ENCODE data around the gene RHOC. TPM values are rescaled to one million over a fixed set of nuclear protein-coding genes. Genes with fewer than 3 reads are reported as not detected.

RHOC gene
- total RNA-seq, 1 experiment from 2014 or later: 68.9 TPM

- TF ChIP-seq, protein P1, sequence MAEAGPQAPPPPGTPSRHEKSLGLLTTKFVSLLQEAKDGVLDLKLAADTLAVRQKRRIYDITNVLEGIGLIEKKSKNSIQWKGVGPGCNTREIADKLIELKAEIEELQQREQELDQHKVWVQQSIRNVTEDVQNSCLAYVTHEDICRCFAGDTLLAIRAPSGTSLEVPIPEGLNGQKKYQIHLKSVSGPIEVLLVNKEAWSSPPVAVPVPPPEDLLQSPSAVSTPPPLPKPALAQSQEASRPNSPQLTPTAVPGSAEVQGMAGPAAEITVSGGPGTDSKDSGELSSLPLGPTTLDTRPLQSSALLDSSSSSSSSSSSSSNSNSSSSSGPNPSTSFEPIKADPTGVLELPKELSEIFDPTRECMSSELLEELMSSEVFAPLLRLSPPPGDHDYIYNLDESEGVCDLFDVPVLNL (CRISPR knock-in tag; IDR thresholded peaks at IDR 0.05; ENCODE audit: borderline replicate concordance, low read depth): no peak
- TF ChIP-seq CREM (CRISPR knock-in tag; IDR thresholded peaks at IDR 0.05): no peak
- TF ChIP-seq E2F5 (CRISPR knock-in tag; IDR thresholded peaks at IDR 0.05): peak; percentile 75
- no peak for TF ChIP-seq ZNF219 (CRISPR knock-in tag; IDR thresholded peaks at IDR 0.05; ENCODE audit: borderline replicate concordance)
- TF ChIP-seq NR1H2 (CRISPR knock-in tag; IDR thresholded peaks at IDR 0.05): no peak
- no peak for TF ChIP-seq HMGA2 (CRISPR knock-in tag; IDR thresholded peaks at IDR 0.05)
- no peak for TF ChIP-seq CBFB (CRISPR knock-in tag; IDR thresholded peaks at IDR 0.05; ENCODE audit: low read depth)
- peak; percentile 50; the same call in 1 of the 2 replicates for TF ChIP-seq FOXP1 (CRISPR knock-in tag; IDR thresholded peaks at IDR 0.05; ENCODE audit: borderline replicate concordance)
- 0 out of 2 replicates have a peak, but pooled peaks have one; percentile 25 for TF ChIP-seq KAT7 (CRISPR knock-in tag; IDR thresholded peaks at IDR 0.05; ENCODE audit: borderline replicate concordance)
- TF ChIP-seq RORB (CRISPR knock-in tag; IDR thresholded peaks at IDR 0.05): no peak
Observed at GRCh38 chr1:112674986-112675727, 31.8 kb downstream of the RHOC start (continued).

DNA sequence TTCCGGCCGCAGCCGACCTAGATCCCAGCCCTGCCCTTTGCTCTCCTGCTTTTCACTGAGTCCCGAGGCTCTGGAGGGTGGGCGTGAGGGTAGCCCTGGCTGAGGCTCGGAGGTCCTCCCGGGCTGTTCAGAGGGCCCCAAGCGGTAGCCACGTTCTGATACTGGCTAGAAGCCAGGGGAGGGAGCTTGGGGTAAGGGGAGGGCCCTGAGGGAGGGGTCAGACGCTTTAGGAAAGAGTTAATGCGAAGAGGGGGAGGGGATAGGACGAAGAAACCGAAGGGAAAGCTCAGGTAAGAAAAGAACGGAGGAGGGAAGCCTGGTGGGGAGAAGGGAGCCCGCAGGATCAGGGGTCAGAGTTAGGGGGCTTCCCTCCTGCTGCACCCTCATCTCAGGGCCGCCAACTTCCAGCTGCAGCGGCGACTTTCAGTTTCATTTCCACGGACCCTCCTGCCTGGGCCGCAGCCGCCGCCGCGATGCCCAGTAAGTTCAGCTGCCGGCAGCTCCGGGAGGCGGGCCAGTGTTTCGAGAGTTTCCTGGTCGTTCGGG is 32.4 kb downstream of the RHOC start, which contains the start of gene MOV10:
MOV10 (plus strand) TSS at position 220 of the 546 bp plus-strand sequence; CDS start at position 474, 254 bp downstream.
- ATAC-seq (peak; percentile 85), DNase-seq (ENCODE audit: low spot score) (peak; percentile 72)
- ChIA-PET CTCF (interaction anchor here (0.5 to 3.6 kb wide), 22 partner anchors 13 to 1129 kb away, joined by 3 to 23 read pairs (median 4); partner anchors contain the start of genes CAPZA1, LRIG2, PPM1J and SLC16A1), POLR2A (interaction anchor here (0.5 to 2.3 kb wide), 15 partner anchors 10 to 283 kb away, joined by 3 to 16 read pairs (median 4); partner anchors contain the start of genes PPM1J and ST7L)
- Mint-ChIP-seq H3K4me1 (peaks cover 68% of the 10 kb centered on the region), H3K27me3 (ENCODE audit: low read depth) (peaks cover 10% of the 10 kb centered on the region; the same call in 1 of the 2 replicates), H3K4me3 (peak within 1 kb of the TSS; percentile 89), H3K27ac (peak within 1 kb of the TSS; percentile 92), H3K36me3 (peaks cover 17% of the 10 kb centered on the region), H3K9me3 (no peaks in the 10 kb centered on the region)
- TF ChIP-seq, protein P2, sequence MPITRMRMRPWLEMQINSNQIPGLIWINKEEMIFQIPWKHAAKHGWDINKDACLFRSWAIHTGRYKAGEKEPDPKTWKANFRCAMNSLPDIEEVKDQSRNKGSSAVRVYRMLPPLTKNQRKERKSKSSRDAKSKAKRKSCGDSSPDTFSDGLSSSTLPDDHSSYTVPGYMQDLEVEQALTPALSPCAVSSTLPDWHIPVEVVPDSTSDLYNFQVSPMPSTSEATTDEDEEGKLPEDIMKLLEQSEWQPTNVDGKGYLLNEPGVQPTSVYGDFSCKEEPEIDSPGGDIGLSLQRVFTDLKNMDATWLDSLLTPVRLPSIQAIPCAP (CRISPR knock-in tag; IDR thresholded peaks at IDR 0.05): no peak
- TF ChIP-seq NR1H2 (CRISPR knock-in tag; IDR thresholded peaks at IDR 0.05) (no peak), RORB (CRISPR knock-in tag; IDR thresholded peaks at IDR 0.05) (no peak), NFYB (CRISPR knock-in tag; conservative IDR thresholded peaks at IDR 0.05; ENCODE audit: low read depth) (no peak), FOXJ3 (CRISPR knock-in tag; IDR thresholded peaks at IDR 0.05; ENCODE audit: borderline replicate concordance) (no peak), NR2C2 (CRISPR knock-in tag; IDR thresholded peaks at IDR 0.05) (no peak), OVOL2 (CRISPR knock-in tag; IDR thresholded peaks at IDR 0.05; ENCODE audit: borderline replicate concordance) (no peak), CREB1 (CRISPR knock-in tag; IDR thresholded peaks at IDR 0.05) (no peak), TCF7 (CRISPR knock-in tag; IDR thresholded peaks at IDR 0.05; ENCODE audit: low read depth) (no peak), MXD4 (CRISPR knock-in tag; IDR thresholded peaks at IDR 0.05; ENCODE audit: borderline replicate concordance) (no peak), NFE2L1 (CRISPR knock-in tag; IDR thresholded peaks at IDR 0.05) (0 out of 2 replicates have a peak, but pooled peaks have one; percentile 44), ETV6 (CRISPR knock-in tag; IDR thresholded peaks at IDR 0.05) (no peak), SOX15 (CRISPR knock-in tag; IDR thresholded peaks at IDR 0.05) (no peak), ZNF219 (CRISPR knock-in tag; IDR thresholded peaks at IDR 0.05; ENCODE audit: borderline replicate concordance) (no peak), FOXK1 (CRISPR knock-in tag; IDR thresholded peaks at IDR 0.05) (0 out of 2 replicates have a peak, but pooled peaks have one; percentile 15), E2F1 (CRISPR knock-in tag; IDR thresholded peaks at IDR 0.05) (no peak), IRF2 (CRISPR knock-in tag; IDR thresholded peaks at IDR 0.05; ENCODE audit: borderline replicate concordance, low read depth) (no peak), JUN (CRISPR knock-in tag; IDR thresholded peaks at IDR 0.05) (no peak)
- TF ChIP-seq, protein P3, sequence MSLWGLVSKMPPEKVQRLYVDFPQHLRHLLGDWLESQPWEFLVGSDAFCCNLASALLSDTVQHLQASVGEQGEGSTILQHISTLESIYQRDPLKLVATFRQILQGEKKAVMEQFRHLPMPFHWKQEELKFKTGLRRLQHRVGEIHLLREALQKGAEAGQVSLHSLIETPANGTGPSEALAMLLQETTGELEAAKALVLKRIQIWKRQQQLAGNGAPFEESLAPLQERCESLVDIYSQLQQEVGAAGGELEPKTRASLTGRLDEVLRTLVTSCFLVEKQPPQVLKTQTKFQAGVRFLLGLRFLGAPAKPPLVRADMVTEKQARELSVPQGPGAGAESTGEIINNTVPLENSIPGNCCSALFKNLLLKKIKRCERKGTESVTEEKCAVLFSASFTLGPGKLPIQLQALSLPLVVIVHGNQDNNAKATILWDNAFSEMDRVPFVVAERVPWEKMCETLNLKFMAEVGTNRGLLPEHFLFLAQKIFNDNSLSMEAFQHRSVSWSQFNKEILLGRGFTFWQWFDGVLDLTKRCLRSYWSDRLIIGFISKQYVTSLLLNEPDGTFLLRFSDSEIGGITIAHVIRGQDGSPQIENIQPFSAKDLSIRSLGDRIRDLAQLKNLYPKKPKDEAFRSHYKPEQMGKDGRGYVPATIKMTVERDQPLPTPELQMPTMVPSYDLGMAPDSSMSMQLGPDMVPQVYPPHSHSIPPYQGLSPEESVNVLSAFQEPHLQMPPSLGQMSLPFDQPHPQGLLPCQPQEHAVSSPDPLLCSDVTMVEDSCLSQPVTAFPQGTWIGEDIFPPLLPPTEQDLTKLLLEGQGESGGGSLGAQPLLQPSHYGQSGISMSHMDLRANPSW (CRISPR knock-in tag; conservative IDR thresholded peaks at IDR 0.05; ENCODE audit: low read depth): no peak
- TF ChIP-seq, protein P4, sequence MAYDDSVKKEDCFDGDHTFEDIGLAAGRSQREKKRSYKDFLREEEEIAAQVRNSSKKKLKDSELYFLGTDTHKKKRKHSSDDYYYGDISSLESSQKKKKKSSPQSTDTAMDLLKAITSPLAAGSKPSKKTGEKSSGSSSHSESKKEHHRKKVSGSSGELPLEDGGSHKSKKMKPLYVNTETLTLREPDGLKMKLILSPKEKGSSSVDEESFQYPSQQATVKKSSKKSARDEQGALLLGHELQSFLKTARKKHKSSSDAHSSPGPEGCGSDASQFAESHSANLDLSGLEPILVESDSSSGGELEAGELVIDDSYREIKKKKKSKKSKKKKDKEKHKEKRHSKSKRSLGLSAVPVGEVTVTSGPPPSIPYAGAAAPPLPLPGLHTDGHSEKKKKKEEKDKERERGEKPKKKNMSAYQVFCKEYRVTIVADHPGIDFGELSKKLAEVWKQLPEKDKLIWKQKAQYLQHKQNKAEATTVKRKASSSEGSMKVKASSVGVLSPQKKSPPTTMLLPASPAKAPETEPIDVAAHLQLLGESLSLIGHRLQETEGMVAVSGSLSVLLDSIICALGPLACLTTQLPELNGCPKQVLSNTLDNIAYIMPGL (CRISPR knock-in tag; IDR thresholded peaks at IDR 0.05): 0 out of 2 replicates have a peak, but pooled peaks have one; percentile 6
